H1 (cell line): ENCODE data around the gene DFFA. TPM values are rescaled to one million over a fixed set of nuclear protein-coding genes. Genes with fewer than 3 reads are reported as not detected.

Experiments used
- CTCF ChIA-PET: fragments of 300-600 bp; sonication (Branson Sonifier 250); formaldehyde crosslinking; loops from one replicate; lab custom pipeline; 2021; ENCODE audit not compliant: partially characterized antibody; lab: Charles Lee
- POLR2A ChIA-PET: fragments of 300-600 bp; sonication (Branson Sonifier 250); formaldehyde crosslinking; loops from one replicate; lab custom pipeline; 2021; ENCODE audit warnings: inconsistent platforms; ENCODE audit not compliant: partially characterized antibody; lab: Charles Lee
- DNase-seq, 2 experiments: peaks; one replicate each; pipeline versions ENCODE4 v3.0.0 to v3.0.0-alpha.2; 2010 to 2022; ENCODE audit warnings: low spot score in 2 of 2, low read depth in 1 of 2, mixed read lengths in 1 of 2
- FAIRE-seq: peaks from 2 replicates; lab custom pipeline; 2011; peaks lifted over from hg19 to GRCh38; lab: Jason Lieb, UNC
- H2AFZ ChIP-seq: 2 replicates; pipeline ENCODE4 v1.8.1; 2012; ENCODE audit warnings: low read length, inconsistent platforms
- H2AK5ac ChIP-seq: 2 replicates; pipeline ENCODE4 v1.6.1; 2013; ENCODE audit warnings: low read depth, low read length
- H2BK120ac ChIP-seq: replicated peaks from 2 replicates; pipeline ENCODE3; 2013; ENCODE audit warnings: low read depth, low read length, inconsistent platforms
- H2BK12ac ChIP-seq: 2 replicates; pipeline ENCODE4 v1.6.1; 2013; ENCODE audit warnings: low read depth, low read length
- H2BK15ac ChIP-seq: 2 replicates; pipeline ENCODE4 v1.6.1; 2013; ENCODE audit warnings: low read length
- H2BK20ac ChIP-seq: 2 replicates; pipeline ENCODE4 v1.6.1; 2013; ENCODE audit warnings: low read length
- H2BK5ac ChIP-seq: 2 replicates; pipeline ENCODE4 v1.6.1; 2013; ENCODE audit warnings: low read depth, low read length
- H3K14ac ChIP-seq: 2 replicates; pipeline ENCODE4 v1.6.1; 2013; ENCODE audit warnings: inconsistent platforms; ENCODE audit not compliant: insufficient read length
- H3K18ac ChIP-seq: 2 replicates; pipeline ENCODE4 v1.6.1; 2013; ENCODE audit warnings: low read length; ENCODE audit errors: extremely low read depth
- H3K23ac ChIP-seq: 2 replicates; pipeline ENCODE4 v1.6.1; 2013; ENCODE audit warnings: inconsistent platforms; ENCODE audit not compliant: insufficient read length
- H3K23me2 ChIP-seq: 2 replicates; pipeline ENCODE4 v1.6.1; 2013; ENCODE audit warnings: low read depth, low read length
- H3K27ac ChIP-seq: 2 replicates; pipeline ENCODE4 v1.6.1; 2011; ENCODE audit warnings: low read depth, low read length, inconsistent platforms
- H3K27me3 ChIP-seq, 4 experiments: replicated peaks in 1 of 4; 1 replicate in 1 of 4; 2 replicates in 3 of 4; pipeline versions ENCODE4 v1.6.1 to v1.8.1; 2011 to 2013; ENCODE audit warnings: low read length in 3 of 4, mild to moderate bottlenecking in 3 of 4, inconsistent platforms in 2 of 4, mixed read lengths in 2 of 4, moderate library complexity in 1 of 4; ENCODE audit not compliant: control insufficient read depth in 3 of 4, insufficient read depth in 3 of 4; ENCODE audit errors: extremely low read depth in 1 of 4
- H3K36me3 ChIP-seq, 4 experiments: 2 replicates each; pipeline versions ENCODE4 v1.6.1 to v1.8.1; 2011 to 2013; ENCODE audit warnings: mild to moderate bottlenecking in 4 of 4, low read length in 3 of 4, moderate library complexity in 2 of 4, control low read depth in 1 of 4, inconsistent platforms in 1 of 4; ENCODE audit not compliant: insufficient read depth in 4 of 4, control insufficient read depth in 2 of 4
- H3K4ac ChIP-seq: replicated peaks from 2 replicates; pipeline ENCODE3; 2013; ENCODE audit warnings: low read length, low read depth, mixed read lengths, inconsistent platforms; ENCODE audit not compliant: insufficient read length
- H3K4me1 ChIP-seq, 4 experiments: replicated peaks in 1 of 4; 1 replicate in 1 of 4; 2 replicates in 3 of 4; pipeline versions ENCODE4 v1.6.1 to v1.8.1; 2011 to 2013; ENCODE audit warnings: low read length in 3 of 4, inconsistent platforms in 2 of 4, mixed read lengths in 1 of 4; ENCODE audit not compliant: insufficient read depth in 4 of 4, control insufficient read depth in 3 of 4
- H3K4me2 ChIP-seq, 2 experiments: 2 replicates each; pipeline versions ENCODE4 v1.6.1 to v1.8.1; 2011 to 2013; ENCODE audit warnings: low read depth in 2 of 2, low read length in 2 of 2, control low read depth in 1 of 2, inconsistent platforms in 1 of 2, mild to moderate bottlenecking in 1 of 2; ENCODE audit not compliant: insufficient read depth in 1 of 2
- H3K4me3 ChIP-seq, 4 experiments: fragments of 200-600, 300-600 bp in 1 of 4; sonication (generic), shearing (Covaris generic), sonication (Bioruptor Twin) in 1 of 4; 2 replicates each; pipeline versions ENCODE4 v1.5.1 to v1.8.1; 2011 to 2016; ENCODE audit warnings: low read length in 4 of 4, low read depth in 3 of 4, control low read depth in 2 of 4, inconsistent platforms in 2 of 4, mild to moderate bottlenecking in 2 of 4, mixed read lengths in 1 of 4, moderate library complexity in 1 of 4; ENCODE audit not compliant: insufficient read depth in 2 of 4; ENCODE audit errors: extremely low read depth in 1 of 4
- H3K56ac ChIP-seq: replicated peaks from 2 replicates; pipeline ENCODE3; 2013; ENCODE audit warnings: low read depth, mild to moderate bottlenecking, mixed read lengths, low read length, inconsistent platforms; ENCODE audit not compliant: insufficient read length
- H3K79me1 ChIP-seq: 2 replicates; pipeline ENCODE4 v1.6.1; 2013; ENCODE audit warnings: low read depth, low read length, control low read depth
- H3K79me2 ChIP-seq, 2 experiments: 2 replicates each; pipeline versions ENCODE4 v1.6.1 to v1.8.1; 2012 to 2013; ENCODE audit warnings: low read length in 2 of 2, mild to moderate bottlenecking in 2 of 2, inconsistent platforms in 1 of 2; ENCODE audit not compliant: insufficient read depth in 2 of 2, control insufficient read depth in 1 of 2
- H3K9ac ChIP-seq, 4 experiments: replicated peaks in 1 of 4; 1 replicate in 1 of 4; 2 replicates in 3 of 4; pipeline versions ENCODE4 v1.6.1 to v1.8.1; 2011 to 2013; ENCODE audit warnings: low read depth in 3 of 4, low read length in 3 of 4, control low read depth in 2 of 4, mild to moderate bottlenecking in 2 of 4, moderate library complexity in 2 of 4, inconsistent platforms in 1 of 4; ENCODE audit errors: extremely low read depth in 1 of 4
- H3K9me3 ChIP-seq, 2 experiments: 2 replicates each; pipeline versions ENCODE4 v1.6.1 to v1.8.1; 2012 to 2013; ENCODE audit warnings: mild to moderate bottlenecking in 2 of 2, moderate library complexity in 2 of 2, control low read depth in 1 of 2, inconsistent platforms in 1 of 2, low read depth in 1 of 2, low read length in 1 of 2, mixed read lengths in 1 of 2; ENCODE audit not compliant: insufficient read depth in 2 of 2
- H4K20me1 ChIP-seq, 2 experiments: replicated peaks in 1 of 2; 2 replicates each; pipeline versions ENCODE3 to v1.8.1; 2011 to 2013; ENCODE audit warnings: inconsistent platforms in 2 of 2, low read length in 2 of 2, mild to moderate bottlenecking in 1 of 2; ENCODE audit not compliant: insufficient read depth in 2 of 2, control insufficient read depth in 1 of 2
- H4K5ac ChIP-seq: 2 replicates; pipeline ENCODE4 v1.6.1; 2013; ENCODE audit warnings: low read length, low read depth, mixed read lengths, inconsistent platforms; ENCODE audit not compliant: insufficient read length
- H4K8ac ChIP-seq: 2 replicates; pipeline ENCODE4 v1.8.0; 2013; ENCODE audit warnings: mild to moderate bottlenecking, moderate library complexity, low read length, inconsistent platforms; ENCODE audit not compliant: insufficient read depth; ENCODE audit errors: extremely low read depth
- H4K91ac ChIP-seq: replicated peaks from 2 replicates; pipeline ENCODE3; 2013; ENCODE audit warnings: low read length, mixed read lengths, inconsistent platforms; ENCODE audit not compliant: insufficient read length
- BRCA1 ChIP-seq: IDR thresholded peaks from 2 replicates; pipeline ENCODE4 v1.6.1; 2012; ENCODE audit warnings: low read depth, low read length, improper control_type of control experiment
- CHD2 ChIP-seq: IDR thresholded peaks from 2 replicates; pipeline ENCODE4 v1.6.1; 2012; ENCODE audit warnings: low read length, improper control_type of control experiment
- CTBP2 ChIP-seq: IDR thresholded peaks from 2 replicates; pipeline ENCODE4 v1.7.0; 2011; ENCODE audit warnings: borderline replicate concordance, mild to moderate bottlenecking, moderate library complexity, mixed read lengths, low read length; ENCODE audit not compliant: insufficient read depth, insufficient read length
- KDM4A ChIP-seq: IDR thresholded peaks from one replicate; pipeline ENCODE4 v1.7.1; 2012; ENCODE audit warnings: low read depth, mild to moderate bottlenecking, moderate library complexity, low read length, inconsistent platforms; ENCODE audit not compliant: severe bottlenecking
- PHF8 ChIP-seq: fragments of 200-600 bp; sonication (generic); conservative IDR thresholded peaks from 2 replicates; pipeline ENCODE4 v1.7.1; 2012; ENCODE audit warnings: low read depth, mild to moderate bottlenecking, inconsistent platforms, low read length, moderate library complexity
- POLR2A ChIP-seq, 2 experiments: IDR thresholded peaks; 1 replicate in 1 of 2; 2 replicates in 1 of 2; pipeline ENCODE4 v1.6.1; 2011; ENCODE audit warnings: low read depth in 2 of 2, low read length in 2 of 2, mild to moderate bottlenecking in 2 of 2; ENCODE audit errors: control extremely low read depth in 1 of 2
- RFX5 ChIP-seq: IDR thresholded peaks from 2 replicates; pipeline ENCODE4 v1.6.1; 2011; ENCODE audit warnings: low read depth, low read length, improper control_type of control experiment, borderline replicate concordance
- RXRA ChIP-seq: IDR thresholded peaks from 2 replicates; pipeline ENCODE4 v1.6.1; 2011; ENCODE audit warnings: low read depth, mild to moderate bottlenecking, low read length, moderate library complexity; ENCODE audit not compliant: insufficient read depth
- SP4 ChIP-seq: IDR thresholded peaks from 2 replicates; pipeline ENCODE4 v1.6.1; 2012; ENCODE audit warnings: low read length, inconsistent platforms
- WGBS, 2 experiments: shearing (Covaris generic) in 1 of 2; methylation state at CpG; one replicate each; pipeline versions ENCODE4 v1.1.6 to v1.1.7; 2013 to 2015; ENCODE audit warnings: low lambda C conversion rate in 2 of 2, mixed read lengths in 2 of 2, inconsistent platforms in 1 of 2, low coverage in 1 of 2, missing lambda C conversion rate in 1 of 2; ENCODE audit not compliant: insufficient replicate concordance in 2 of 2, insufficient coverage in 1 of 2, insufficient read length in 1 of 2; ENCODE audit errors: extremely low coverage in 1 of 2, missing lambda C conversion rate in 1 of 2; 5-methylcytosine and 5-hydroxymethylcytosine counted together
- polyA plus RNA-seq, 7 experiments: library from polyadenylated mRNA; depleted of rRNA in 3 of 7; stranded (reverse) in 5 of 7; unstranded in 2 of 7; fragments of >200 nt in 5 of 7; fragments of 200-250 nt in 2 of 7; gene quantifications; 1 replicate in 5 of 7; 2 replicates in 1 of 7; 4 replicates in 1 of 7; pipeline versions ENCODE4 v1.2.1 to v1.2.3, GENCODE V29; 2011 to 2013; ENCODE audit warnings: missing spikeins in 2 of 7, mixed read lengths in 2 of 7
- total RNA-seq: library from RNA; stranded (reverse); fragmentation: NEBNext Ultra II Directional; extraction: Animal tissue kit (Norgen Biotek cat#: 25700); gene quantifications from 2 replicates; pipeline ENCODE4 v1.2.1, GENCODE V29; 2021

DFFA gene
- total and polyA plus RNA-seq, 2 of the 8 experiments (the other 6 are each of a cell fraction or from before 2014, with no cell fraction given) = 34.3 to 79.9 TPM

- Histone ChIP-seq H3K4me3 (no peak overlapping the region), H3K23me2 (no peaks in the 10 kb centered on the region; the same call in 1 of the 2 replicates), H2BK5ac (no peak overlapping the region), H2AK5ac (no peak overlapping the region), H2BK15ac (no peak overlapping the region), H2BK20ac (no peak overlapping the region), H3K4me2 (no peak overlapping the region; a peak in 1 of 4 replicates), H3K9ac (no peak overlapping the region), H2BK12ac (no peak overlapping the region), H3K4me1 (peaks cover 12 to 21% (median 18%) of the 10 kb centered on the region in 4 experiments), H3K9me3 (no peaks in the 10 kb centered on the region), H3K79me2 (peaks cover 0 to 44% of the 10 kb centered on the region in 2 experiments; a peak in 1 of 4 replicates), H4K5ac (no peak overlapping the region), H3K4ac (no peak overlapping the region), H2BK120ac (no peak overlapping the region), H3K27ac (no peak overlapping the region), H3K56ac (no peak overlapping the region), H3K14ac (no peak overlapping the region), H2AFZ (no peak overlapping the region), H3K36me3 (no peaks in the 10 kb centered on the region)
- POLR2A ChIA-PET = interaction anchor here (1.3 to 2.2 kb wide), 2 partner anchors 8 to 11 kb away, joined by 3 to 8 read pairs; no protein-coding TSS in a partner anchor
- WGBS, 2 experiments = 74% methylated on average over 2 of the region's 2 CpGs; no CpG with 5 or more reads in 1 of the 2 experiments
- CTCF ChIA-PET = interaction anchor here (0.7 to 9.4 kb wide), 4 partner anchors 9 to 344 kb away, joined by 3 to 58 read pairs (median 4); no protein-coding TSS in a partner anchor
- FAIRE-seq = no peak
- no peak for DNase-seq
- TF ChIP-seq POLR2A (IDR thresholded peaks at IDR 0.05; ENCODE audit: control extremely low read depth in 1 of 2, low read depth in 2 of 2, low read length in 2 of 2) (no peak), CTBP2 (no peak), KDM4A (no peak), BRCA1 (no peak), SP4 (no peak), CHD2 (no peak), RXRA (no peak), RFX5 (no peak), PHF8 (no peak)
- TF ChIP-seq, all 59 proteins: peak for 0
- Histone ChIP-seq H4K20me1 (peaks cover 0 to 8% of the 10 kb centered on the region in 2 experiments), H3K23ac (no peak overlapping the region), H3K18ac (no peak overlapping the region), H3K27me3 (no peaks in the 10 kb centered on the region), H3K79me1 (peaks cover 15% of the 10 kb centered on the region), H4K8ac (no peak overlapping the region), H4K91ac (no peak overlapping the region)
Measured at GRCh38 chr1:10517677-10517982, 45.3 kb upstream of the DFFA start.
